HG02642 (cell line): Measurements from ENCODE around the gene LETM1.

ENCODE experiments used
- ATAC-seq: cut with Tn5 transposase; IDR thresholded peaks from one replicate; pipeline ENCODE4 v1.9.1; 2021; ENCODE audit warnings: mild to moderate bottlenecking; ENCODE audit not compliant: unreplicated experiment, poor library complexity

LETM1 gene

DNA sequence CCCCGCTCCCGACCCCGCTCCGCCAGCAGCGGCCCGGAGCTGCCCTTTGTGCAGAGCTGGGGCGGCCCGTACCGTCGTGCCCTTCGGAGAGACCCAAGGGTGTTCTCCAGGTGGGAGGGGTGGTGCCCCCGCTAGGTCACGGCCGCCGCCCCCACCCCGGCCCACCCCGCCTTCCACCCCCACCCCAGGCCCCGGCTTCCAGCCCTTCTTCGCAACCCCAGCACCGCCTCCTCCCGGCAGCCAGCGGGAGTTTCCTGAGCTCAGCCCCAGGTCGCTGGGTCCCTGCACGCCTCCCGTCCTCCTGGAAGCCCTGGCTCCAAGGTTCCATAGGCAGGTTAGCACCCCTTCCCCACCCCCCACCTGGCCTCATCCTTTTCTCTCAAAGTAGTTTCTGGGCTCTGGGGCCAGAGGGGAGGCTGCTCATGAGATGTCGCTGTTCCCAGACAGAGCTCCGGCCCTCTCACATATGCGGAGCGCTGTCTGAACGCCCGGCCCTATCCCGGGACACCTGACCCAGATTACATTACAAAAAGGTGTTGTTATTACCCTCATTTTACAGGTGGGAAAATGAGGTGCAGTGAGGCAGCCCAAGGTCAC lies 88.1 kb downstream of the LETM1 start:
- no peak for ATAC-seq

- ATAC-seq, result no peak
These were observed 88.7 kb downstream of the LETM1 start for GRCh38 chr4:1767061-1767769.

GRCh38 chr4:1766106-1767060 lies 89.6 kb downstream of the LETM1 start:
- ATAC-seq, result no peak

- ATAC-seq, result no peak
These were observed 90.4 kb downstream of the LETM1 start for GRCh38 chr4:1765409-1766072.

DNA sequence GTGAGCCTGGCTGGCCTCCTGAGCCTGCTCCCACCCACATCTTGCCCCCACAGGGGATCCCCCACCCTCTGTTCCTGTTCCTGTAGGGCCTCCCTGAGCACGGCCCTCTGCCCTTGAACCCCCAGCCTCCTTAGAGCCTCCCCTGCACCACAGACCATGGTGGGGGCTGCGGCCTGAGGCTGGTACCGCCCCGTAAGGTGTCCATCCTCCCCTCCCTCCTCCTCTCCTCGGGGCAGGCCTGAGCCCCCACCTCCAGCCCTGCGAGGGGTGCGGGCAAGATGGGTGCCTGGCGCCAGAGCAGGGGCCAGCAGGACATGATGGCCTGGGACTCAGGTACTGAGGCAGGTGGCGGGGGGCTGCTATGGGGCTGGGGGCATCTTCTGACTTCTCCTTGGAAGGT lies 91.3 kb downstream of the LETM1 start:
- ATAC-seq, result no peak

DNA sequence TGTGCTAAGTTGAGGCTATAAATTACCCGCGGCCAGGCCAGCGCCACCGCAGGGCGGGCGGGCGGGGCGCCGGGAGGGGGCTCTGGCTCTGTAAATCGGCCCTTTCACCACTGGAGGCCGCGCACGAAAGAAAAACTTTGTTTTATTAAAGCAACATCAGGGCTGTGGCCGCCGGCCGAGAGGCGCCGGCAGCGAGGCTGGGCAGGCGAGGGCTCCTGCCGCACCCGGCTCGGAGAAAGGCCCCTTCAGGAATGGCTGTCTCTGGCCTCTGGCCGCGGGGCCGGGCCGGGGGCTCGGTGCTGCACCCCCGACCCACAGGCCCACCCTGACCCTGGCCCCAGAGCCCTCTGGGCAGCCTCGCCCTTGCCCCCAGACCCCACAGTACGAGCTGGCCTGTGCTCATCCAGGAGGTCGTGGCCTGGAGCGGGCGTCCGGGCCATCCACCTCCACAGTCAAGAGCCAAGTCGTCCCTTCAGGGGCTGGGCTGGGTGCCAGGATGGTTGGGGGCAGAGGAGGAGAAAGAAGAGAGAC lies 92.3 kb downstream of the LETM1 start:
- ATAC-seq, result no peak

DNA sequence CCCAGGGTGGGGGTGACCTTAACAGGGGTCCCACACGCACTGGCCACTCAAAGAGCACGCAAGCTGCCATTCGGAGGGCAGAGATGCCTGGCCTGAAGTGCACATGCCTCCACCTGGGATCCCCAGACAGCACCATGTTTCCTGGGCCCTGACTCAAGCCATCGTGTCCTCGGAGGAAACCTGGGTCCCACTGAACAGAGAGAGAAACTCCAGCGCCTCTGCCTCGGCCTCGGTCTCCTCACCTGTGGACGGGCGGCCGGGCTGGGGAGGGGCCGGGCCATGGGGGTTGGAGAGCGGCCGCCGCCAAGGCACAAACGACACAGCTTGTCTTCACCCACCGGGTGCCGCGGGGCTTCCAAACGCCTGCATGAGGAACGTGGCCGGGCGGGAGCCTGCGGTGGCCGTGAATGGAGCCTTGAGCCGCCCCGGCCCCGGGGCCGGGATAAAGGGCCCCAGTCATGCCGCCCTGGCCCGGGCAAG lies 92.8 kb downstream of the LETM1 start:
- ATAC-seq, result no peak

- no peak for ATAC-seq
These were observed 93.5 kb downstream of the LETM1 start for GRCh38 chr4:1762264-1763010.
